Measurements from ENCODE around the gene RAD18.

- TF ChIP-seq CTCF (IDR thresholded peaks at IDR 0.05; ENCODE audit: low read length) (no peak), EZH2 (optimal IDR thresholded peaks at IDR 0.05; ENCODE audit: low read depth, low read length) (no peak), EZH2phosphoT487 (IDR thresholded peaks at IDR 0.05; ENCODE audit: low read length) (no peak)
These were observed 25.9 kb downstream of the RAD18 start for GRCh38 chr3:8937064-8938020.
